ENCODE data around the gene CDYL2. TPM values are rescaled to one million over a fixed set of nuclear protein-coding genes. Genes with fewer than 3 reads are reported as not detected.
A peak's percentile ranks its signal among the peaks of the same experiment; 100 is the strongest.

Gene CDYL2
- total RNA-seq, 1 donor from 2014 or later: 4.9 TPM

DNA sequence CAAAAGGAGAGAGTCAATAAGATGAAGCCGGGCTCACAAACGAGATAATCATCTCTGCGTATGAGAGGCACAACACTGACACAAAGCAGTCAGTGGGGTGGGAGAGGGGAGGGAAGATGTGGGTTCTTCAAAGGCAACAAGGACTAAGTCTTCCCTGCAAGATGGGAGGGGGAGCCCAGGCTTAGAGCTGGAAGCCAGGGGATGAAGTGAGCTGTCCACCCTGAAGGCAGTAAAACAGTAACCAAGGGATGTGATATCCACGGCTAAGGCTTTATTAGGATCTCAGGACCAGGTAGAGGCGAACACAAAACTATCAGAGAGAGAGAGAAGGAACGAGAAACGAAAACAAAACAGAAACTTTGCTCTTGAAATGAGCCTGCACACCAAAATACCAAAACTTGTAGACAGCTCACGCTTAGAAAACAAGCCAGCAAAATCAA, 147.7 kb downstream of the CDYL2 start:
- Mint-ChIP-seq H3K36me3 (peaks cover 2% of the 10 kb centered on the region), H3K4me1 (peaks cover 6% of the 10 kb centered on the region), H3K9me3 (peaks cover 11% of the 10 kb centered on the region), H3K4me3 (no peak overlapping the region), H3K27ac (no peak overlapping the region), H3K27me3 (ENCODE audit: insufficient read depth, low read depth) (peaks cover 6% of the 10 kb centered on the region)
- no peaks in the 10 kb centered on the region for H3F3A ChIP-seq (ENCODE audit: low read depth)
- no peaks in the 10 kb centered on the region for H3K27me3 ChIP-seq
- H3K4me1 ChIP-seq: peaks cover 12% of the 10 kb centered on the region
- no peaks in the 10 kb centered on the region for H4K20me1 ChIP-seq (ENCODE audit: low read depth)
- H3K4me2 ChIP-seq: no peak overlapping the region
- peaks cover 7% of the 10 kb centered on the region for H3K9me3 ChIP-seq (ENCODE audit: low read depth)
- TF ChIP-seq EZH2 (IDR thresholded peaks at IDR 0.05): no peak
- no peak for TF ChIP-seq EZH2phosphoT487 (IDR thresholded peaks at IDR 0.05)
- TF ChIP-seq, protein P1, sequence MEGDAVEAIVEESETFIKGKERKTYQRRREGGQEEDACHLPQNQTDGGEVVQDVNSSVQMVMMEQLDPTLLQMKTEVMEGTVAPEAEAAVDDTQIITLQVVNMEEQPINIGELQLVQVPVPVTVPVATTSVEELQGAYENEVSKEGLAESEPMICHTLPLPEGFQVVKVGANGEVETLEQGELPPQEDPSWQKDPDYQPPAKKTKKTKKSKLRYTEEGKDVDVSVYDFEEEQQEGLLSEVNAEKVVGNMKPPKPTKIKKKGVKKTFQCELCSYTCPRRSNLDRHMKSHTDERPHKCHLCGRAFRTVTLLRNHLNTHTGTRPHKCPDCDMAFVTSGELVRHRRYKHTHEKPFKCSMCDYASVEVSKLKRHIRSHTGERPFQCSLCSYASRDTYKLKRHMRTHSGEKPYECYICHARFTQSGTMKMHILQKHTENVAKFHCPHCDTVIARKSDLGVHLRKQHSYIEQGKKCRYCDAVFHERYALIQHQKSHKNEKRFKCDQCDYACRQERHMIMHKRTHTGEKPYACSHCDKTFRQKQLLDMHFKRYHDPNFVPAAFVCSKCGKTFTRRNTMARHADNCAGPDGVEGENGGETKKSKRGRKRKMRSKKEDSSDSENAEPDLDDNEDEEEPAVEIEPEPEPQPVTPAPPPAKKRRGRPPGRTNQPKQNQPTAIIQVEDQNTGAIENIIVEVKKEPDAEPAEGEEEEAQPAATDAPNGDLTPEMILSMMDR (IDR thresholded peaks at IDR 0.05): no peak
- H3K27ac ChIP-seq: no peak overlapping the region
- H3K9ac ChIP-seq: no peak overlapping the region
- peak; percentile 32 for DNase-seq (ENCODE audit: low spot score)
- no peaks in the 10 kb centered on the region for H3K79me2 ChIP-seq (ENCODE audit: low read depth)
- no peaks in the 10 kb centered on the region for H3K36me3 ChIP-seq
- H2AFZ ChIP-seq (replicated peaks): no peak overlapping the region
- H3K4me3 ChIP-seq: no peak overlapping the region

DNA sequence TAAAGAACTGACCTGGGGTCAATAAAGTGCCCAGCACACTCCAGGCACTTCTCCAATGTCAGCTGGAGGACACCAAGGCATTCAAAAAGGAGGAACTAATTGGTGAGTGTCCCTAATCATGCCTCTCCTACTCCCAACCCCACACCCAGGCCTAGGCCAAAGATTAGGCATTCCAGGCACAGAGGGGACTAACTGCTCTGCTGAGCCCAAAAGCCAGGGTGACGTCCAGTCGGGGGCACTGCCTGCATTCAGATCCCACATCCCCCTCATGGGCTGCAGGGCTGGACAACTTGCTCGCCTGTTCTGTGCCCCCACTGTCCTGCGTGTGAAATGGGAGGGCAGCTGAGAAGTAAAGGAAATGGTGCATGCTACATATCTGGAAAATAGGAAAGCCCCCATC, 148.2 kb downstream of the CDYL2 start:
- H3K4me1 ChIP-seq: peaks cover 12% of the 10 kb centered on the region
- H4K20me1 ChIP-seq (ENCODE audit: low read depth): no peaks in the 10 kb centered on the region
- no peak overlapping the region for H3K9ac ChIP-seq
- no peak overlapping the region for H3K27ac Mint-ChIP-seq
- no peaks in the 10 kb centered on the region for H3K36me3 ChIP-seq
- peaks cover 2% of the 10 kb centered on the region for H3K36me3 Mint-ChIP-seq
- H3K4me1 Mint-ChIP-seq: peaks cover 6% of the 10 kb centered on the region
- no peaks in the 10 kb centered on the region for H3F3A ChIP-seq (ENCODE audit: low read depth)
- no peaks in the 10 kb centered on the region for H3K79me2 ChIP-seq (ENCODE audit: low read depth)
- H3K27me3 ChIP-seq: no peaks in the 10 kb centered on the region
- no peak overlapping the region for H3K4me2 ChIP-seq
- no peak for DNase-seq (ENCODE audit: low spot score)
- H3K27ac ChIP-seq: no peak overlapping the region
- peaks cover 7% of the 10 kb centered on the region for H3K9me3 ChIP-seq (ENCODE audit: low read depth)
- H3K9me3 Mint-ChIP-seq: peaks cover 9% of the 10 kb centered on the region
- H3K27me3 Mint-ChIP-seq (ENCODE audit: insufficient read depth, low read depth): peaks cover 5% of the 10 kb centered on the region
- H3K4me3 Mint-ChIP-seq: no peak overlapping the region
- no peak overlapping the region for H2AFZ ChIP-seq (replicated peaks)
- no peak overlapping the region for H3K4me3 ChIP-seq
- TF ChIP-seq EZH2 (IDR thresholded peaks at IDR 0.05): no peak
- TF ChIP-seq, protein P1 (IDR thresholded peaks at IDR 0.05): no peak
- no peak for TF ChIP-seq EZH2phosphoT487 (IDR thresholded peaks at IDR 0.05)

DNA sequence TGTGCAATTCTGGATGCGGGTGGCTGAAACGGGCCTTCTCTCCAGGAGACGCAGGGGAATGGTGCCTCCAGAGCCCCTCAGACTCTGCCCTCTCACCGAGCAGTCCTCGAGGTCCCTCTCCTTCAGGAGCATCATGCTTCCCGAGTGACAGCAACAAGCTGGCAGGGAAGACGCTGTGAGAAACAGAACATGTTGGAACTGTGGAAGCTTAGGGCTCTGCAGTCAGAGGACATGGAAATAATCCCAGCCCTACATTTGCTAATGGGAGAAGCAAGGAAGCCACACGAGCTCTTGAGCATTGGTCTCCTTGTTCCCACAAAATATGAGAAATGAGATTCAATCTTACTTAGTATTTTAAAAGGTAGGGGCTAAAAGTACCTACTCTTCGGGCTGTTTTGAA, 148.6 kb downstream of the CDYL2 start:
- Mint-ChIP-seq H3K27ac (no peak overlapping the region), H3K4me1 (peaks cover 6% of the 10 kb centered on the region), H3K9me3 (peaks cover 9% of the 10 kb centered on the region), H3K4me3 (no peak overlapping the region), H3K36me3 (peaks cover 2% of the 10 kb centered on the region), H3K27me3 (ENCODE audit: insufficient read depth, low read depth) (peaks cover 3% of the 10 kb centered on the region)
- TF ChIP-seq, protein P1 (IDR thresholded peaks at IDR 0.05): no peak
- TF ChIP-seq EZH2 (IDR thresholded peaks at IDR 0.05) (no peak), EZH2phosphoT487 (IDR thresholded peaks at IDR 0.05) (no peak)
- DNase-seq (ENCODE audit: low spot score): no peak
- no peaks in the 10 kb centered on the region for H3K36me3 ChIP-seq
- H3K27me3 ChIP-seq: no peaks in the 10 kb centered on the region
- no peak overlapping the region for H3K4me2 ChIP-seq
- no peak overlapping the region for H2AFZ ChIP-seq (replicated peaks)
- no peak overlapping the region for H3K9ac ChIP-seq
- peaks cover 7% of the 10 kb centered on the region for H3K9me3 ChIP-seq (ENCODE audit: low read depth)
- peaks cover 12% of the 10 kb centered on the region for H3K4me1 ChIP-seq
- H3K79me2 ChIP-seq (ENCODE audit: low read depth): no peaks in the 10 kb centered on the region
- no peaks in the 10 kb centered on the region for H4K20me1 ChIP-seq (ENCODE audit: low read depth)
- no peak overlapping the region for H3K4me3 ChIP-seq
- no peak overlapping the region for H3K27ac ChIP-seq
- no peaks in the 10 kb centered on the region for H3F3A ChIP-seq (ENCODE audit: low read depth)
